Jurkat, Clone E6-1 (cell line): Measurements from ENCODE around the gene AMDHD2.
"Not testable (repeated sequence)": the region's sequence is repeated elsewhere in the genome, so short reads cannot be mapped to it uniquely, and the experiment has no call there.

Experiments used
- DNase-seq: peaks from one replicate; pipeline ENCODE4 v3.0.0-alpha.2; 2011; ENCODE audit warnings: low read depth, low spot score
- H3K4me3 ChIP-seq: 2 replicates; pipeline ENCODE4 v1.5.1; 2011; ENCODE audit warnings: mild to moderate bottlenecking, low read length, control low read depth, moderate library complexity

The AMDHD2 gene

DNA sequence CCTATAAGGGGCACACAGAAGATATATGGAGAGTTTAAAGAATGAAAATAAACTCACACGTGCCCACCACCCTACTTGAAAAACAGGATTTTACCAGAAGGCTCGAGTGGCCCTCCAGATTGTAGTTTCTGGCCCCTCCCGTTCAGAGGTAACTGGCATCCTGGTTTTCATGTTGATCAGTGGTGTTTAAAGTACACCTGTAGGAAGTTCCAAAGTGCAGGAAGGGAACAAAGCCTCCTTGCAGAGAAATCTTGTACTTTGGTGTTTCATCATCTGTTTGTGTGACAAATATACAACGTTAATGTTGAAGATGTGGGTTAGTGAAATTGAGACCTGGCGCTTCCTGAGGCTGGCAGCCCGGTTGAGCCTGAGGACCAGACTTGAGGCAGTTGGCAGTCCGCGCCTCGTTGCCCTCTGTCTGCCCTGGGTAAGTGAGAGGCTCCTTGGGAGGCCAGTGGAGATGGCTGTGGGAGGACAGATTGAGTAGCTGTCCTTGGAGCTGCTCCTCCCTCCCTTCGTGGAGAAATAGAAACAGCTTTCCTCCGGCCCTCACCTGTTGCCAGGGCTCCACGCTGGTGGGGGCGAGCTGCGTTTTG is 30.2 kb downstream of the AMDHD2 start:
- not testable (repeated sequence) for DNase-seq, H3K4me3 ChIP-seq

DNA sequence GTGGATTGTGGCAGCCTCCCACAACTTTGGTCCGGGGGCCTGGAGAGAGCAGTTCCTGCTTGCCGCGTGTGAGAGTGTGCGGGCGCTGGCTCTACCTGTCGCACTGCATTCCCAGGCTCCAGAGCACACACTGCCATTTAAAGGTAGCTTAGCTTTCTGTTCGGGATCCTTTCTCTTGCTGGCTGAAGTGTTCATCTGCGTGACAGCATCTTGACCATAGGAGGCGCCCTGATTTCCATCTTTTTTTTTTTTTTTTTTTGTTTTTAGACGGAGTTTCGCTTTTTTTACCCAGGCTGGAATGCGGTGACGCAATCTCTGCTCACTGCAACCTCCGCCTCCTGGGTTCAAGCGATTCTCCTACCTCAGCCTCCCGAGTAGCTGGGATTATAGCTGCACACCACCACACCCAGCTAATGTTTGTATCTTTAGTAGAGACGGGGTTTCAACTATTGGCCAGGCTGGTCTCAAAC is 31.3 kb downstream of the AMDHD2 start:
- DNase-seq, H3K4me3 ChIP-seq: not testable (repeated sequence)

DNA sequence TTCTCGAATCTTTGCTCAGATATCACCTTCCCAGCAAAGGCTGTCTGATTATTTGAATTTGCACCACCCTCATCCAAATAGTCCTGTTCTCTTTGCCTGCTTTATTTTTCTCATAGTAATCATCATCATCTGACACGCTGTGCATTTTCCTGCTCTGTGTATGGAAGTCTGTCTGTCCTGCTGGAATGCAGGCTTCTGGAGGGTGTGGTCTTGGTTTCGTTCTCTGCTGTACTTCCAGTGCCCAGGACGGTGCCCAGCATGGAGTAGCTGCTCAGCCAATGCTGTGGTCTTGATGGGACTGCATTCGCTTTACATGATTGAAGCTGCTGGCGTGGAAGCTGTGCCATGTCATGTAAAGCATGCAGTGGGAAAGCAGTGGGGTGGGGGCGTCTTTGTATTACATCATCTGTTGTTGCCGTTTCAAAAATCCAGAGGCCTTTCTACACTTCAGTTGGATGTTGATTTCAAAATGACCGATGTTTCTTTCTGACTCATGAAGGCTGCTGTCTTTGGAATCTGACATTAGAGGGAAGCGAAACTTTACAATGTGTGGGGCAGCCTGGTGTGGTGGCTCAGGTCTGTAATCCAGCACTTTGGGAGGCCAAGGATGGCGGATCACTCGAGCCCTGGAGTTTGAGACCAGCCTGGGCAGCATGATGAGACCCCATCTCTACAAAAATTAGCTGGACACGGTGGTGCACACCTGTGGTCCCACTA is 34.7 kb downstream of the AMDHD2 start:
- H3K4me3 ChIP-seq, DNase-seq: not testable (repeated sequence)

DNA sequence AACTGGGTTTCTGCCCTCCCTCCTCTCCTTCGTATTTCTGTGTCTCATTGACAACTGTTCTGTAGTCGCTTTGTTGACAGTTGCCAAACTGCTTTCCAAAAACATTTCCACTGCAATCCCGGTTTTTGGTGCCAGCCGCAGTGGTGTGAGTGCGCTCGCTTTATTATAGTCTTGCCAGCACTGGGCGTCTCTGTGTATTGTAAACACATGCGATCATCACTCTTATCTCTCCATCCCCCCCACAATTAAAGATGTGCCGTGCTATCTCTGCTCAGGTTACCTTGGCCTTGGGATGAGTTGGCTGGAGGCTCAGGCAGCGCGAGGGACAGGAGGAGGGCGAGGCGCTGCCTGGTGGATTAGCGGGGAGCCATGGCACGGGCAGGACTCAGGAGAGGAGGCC is 37.0 kb downstream of the AMDHD2 start:
- H3K4me3 ChIP-seq, DNase-seq: not testable (repeated sequence)

DNA sequence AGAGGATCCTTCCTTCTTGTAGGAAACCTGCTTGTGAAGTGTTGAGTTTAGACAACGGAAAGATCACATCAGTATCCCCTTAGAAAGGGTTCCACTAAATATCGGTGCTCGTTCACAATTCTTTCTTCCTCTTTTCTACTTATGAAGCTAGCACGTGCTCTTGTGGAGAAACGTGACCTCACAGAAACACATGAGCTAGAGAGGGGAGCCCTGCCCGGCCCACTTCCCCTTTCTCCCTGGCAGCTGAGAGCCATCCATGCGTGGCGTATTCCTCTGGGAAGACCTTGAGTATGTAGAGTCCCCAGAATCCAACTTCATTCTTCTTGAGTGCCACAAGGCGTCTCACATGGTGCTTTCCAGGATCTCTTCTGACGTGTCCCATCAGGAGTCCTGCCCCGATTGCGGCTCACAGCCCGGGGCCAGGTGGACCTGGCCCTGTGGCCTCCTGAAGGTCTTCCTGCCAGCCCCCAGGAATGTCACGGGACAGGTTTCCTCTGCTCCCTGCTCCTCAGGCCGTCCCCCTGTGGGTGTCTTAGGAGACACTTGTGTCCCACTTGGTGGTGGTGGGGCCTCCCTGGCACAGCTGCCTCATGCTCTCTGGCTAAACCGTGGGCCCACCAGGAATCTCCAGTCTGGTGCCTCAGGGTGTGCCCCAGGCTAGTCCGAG is 40.1 kb downstream of the AMDHD2 start:
- H3K4me3 ChIP-seq, DNase-seq: not testable (repeated sequence)

DNA sequence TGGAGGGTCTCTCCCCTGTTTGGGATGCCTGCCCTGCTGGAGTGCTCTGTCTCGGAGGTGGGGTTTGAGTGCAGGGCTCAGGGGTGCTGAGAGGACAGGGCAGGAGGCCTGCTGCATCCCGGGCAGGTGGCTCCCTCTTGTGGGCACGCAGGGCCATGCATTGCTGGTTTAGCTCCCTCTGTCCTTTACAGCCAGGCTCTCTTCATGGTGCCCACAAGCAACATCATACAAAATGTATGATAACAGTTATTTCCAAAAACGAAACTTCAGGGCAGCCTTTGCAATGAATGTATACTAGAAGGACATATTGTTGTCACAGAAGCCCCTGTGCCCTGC is 40.6 kb downstream of the AMDHD2 start:
- not testable (repeated sequence) for H3K4me3 ChIP-seq, DNase-seq

DNA sequence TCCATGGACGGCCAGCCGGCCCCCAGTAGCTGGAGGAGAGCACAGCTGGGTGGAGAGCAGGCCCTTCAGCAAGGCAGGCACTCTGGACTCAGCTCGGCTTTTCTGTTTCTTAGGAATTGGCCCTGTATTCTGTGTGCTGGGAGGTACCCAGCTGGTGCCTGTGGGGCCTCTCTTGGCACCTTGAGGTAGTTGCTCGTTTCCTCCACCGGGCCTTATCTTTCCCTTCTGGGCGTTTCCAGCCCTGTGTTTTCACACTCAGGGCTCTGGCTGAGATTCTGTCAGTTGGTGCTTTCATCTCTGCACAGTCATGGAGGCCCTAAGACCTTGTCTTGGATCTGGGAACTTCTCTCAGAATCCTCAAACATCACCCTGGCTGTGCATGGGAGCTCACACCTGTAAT is 47.3 kb downstream of the AMDHD2 start:
- not testable (repeated sequence) for H3K4me3 ChIP-seq, DNase-seq

DNA sequence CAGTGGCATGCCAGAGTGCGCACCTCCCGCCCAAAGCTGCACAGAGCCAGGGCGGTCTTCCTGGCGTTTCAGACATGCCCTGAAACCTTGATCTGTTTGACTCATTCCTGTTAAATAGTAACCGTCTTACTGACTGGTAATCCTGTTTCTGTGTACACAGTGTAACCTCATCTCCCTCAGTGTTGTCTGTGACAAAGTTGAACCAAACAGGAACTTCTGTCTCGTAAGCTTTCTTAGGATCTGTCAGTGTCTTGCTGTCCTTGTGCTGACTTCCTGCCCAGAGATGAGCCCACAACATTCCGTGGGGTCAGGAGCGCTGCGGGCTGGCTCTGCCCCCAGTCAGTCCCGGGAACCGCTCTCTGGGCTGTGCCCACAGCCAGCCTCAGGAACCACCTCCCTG is 48.4 kb downstream of the AMDHD2 start:
- not testable (repeated sequence) for H3K4me3 ChIP-seq, DNase-seq

DNA sequence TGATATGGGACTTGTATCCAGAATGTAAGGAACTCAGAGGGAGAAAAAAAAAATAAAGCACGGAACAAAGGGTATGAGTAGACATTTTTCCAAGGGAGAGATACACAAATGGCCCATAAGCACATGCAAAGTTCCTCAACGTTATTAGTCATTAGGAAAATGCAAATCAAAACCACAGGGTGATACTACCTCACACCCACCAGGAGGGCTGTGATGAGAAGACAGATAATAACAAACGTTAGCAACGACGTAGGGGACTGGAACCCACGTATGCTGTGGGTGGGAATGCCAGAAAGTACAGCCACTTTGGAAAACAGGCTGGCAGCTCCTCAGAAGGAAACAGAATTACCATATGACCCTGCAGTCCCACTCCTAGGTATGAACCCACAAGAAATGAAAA is 52.5 kb downstream of the AMDHD2 start:
- H3K4me3 ChIP-seq, DNase-seq: not testable (repeated sequence)

DNA sequence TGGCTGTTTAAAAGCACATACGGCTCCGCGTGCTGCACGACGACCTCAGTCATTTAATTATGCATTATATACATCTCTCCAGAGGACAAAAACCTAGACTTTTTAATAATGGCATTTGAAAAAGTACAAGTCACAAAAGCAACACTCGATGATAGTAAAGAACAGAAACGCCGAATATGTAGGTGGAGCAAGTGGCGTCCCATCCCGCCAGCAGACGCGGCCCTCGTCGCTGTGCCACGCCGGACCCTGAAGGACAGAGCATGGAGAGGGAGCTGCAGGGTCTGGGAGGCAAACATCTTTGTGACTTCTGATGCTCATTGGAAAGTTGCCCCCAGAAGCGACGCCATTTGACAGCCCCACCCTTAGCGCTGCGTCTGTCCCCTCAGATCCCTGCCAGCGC is 55.7 kb downstream of the AMDHD2 start:
- not testable (repeated sequence) for H3K4me3 ChIP-seq, DNase-seq

DNA sequence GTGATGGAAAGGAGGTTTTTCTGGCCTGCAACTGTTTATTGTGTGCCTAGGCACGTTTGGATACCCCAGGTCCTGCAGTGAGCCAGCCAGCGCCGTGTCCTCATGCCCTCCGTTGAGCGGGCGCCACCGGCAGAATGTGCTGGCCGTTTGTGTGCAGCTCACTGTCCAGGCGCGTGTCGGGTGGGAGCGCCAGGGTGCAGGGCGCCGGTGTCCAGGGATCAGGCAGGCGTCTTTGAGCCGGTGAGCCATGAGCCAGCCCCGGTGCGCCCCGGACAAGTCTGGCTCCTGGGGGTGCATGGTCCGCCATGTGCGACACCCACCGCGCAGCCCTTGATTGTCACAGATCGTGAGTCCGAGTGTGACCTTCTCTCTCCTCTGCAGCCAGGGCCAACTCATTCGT is 56.9 kb downstream of the AMDHD2 start:
- not testable (repeated sequence) for DNase-seq

DNA sequence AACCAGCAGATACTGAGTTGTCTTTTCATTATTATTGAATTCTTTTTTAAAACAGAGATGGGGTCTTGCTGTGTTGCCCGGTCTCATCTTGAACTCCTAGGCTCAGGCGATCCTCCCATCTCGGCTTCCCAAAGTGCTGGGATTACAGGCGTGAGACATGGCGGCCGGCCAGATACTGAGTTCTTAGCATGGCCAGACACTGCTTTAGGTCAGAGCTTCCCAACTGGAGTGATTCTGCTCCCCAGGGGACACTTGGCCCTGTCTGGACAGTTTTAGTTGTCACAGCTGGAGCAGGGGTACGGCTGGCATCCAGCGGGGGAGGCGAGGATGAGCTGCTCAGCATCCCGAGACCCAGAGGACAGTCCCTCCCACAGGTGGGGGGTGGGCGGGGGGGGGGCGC is 58.7 kb downstream of the AMDHD2 start:
- H3K4me3 ChIP-seq, DNase-seq: not testable (repeated sequence)

More for the DNA sequence above, 56.9 kb downstream of the AMDHD2 start:
- H3K4me3 ChIP-seq = not testable (repeated sequence)

DNA sequence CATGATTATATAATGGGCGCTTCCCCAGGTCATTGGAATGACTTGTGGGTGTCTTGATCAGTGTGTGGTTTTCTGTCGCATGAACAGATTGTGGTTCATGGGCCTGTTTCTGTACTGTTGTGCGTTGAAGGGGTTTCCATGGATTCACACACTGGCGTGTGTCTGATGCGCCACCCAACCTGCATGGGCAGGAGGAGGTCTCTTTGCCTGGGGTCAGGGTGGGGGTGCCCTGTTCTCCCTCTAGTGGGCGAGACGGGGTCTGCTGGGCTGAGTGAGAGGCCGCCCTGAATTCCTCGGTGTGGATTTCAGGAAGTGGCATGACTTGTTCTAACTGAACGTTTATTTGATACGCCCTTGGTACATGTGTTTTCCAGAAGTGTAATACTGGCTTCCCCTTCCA is 60.0 kb downstream of the AMDHD2 start:
- peak; percentile 46 for DNase-seq

DNA sequence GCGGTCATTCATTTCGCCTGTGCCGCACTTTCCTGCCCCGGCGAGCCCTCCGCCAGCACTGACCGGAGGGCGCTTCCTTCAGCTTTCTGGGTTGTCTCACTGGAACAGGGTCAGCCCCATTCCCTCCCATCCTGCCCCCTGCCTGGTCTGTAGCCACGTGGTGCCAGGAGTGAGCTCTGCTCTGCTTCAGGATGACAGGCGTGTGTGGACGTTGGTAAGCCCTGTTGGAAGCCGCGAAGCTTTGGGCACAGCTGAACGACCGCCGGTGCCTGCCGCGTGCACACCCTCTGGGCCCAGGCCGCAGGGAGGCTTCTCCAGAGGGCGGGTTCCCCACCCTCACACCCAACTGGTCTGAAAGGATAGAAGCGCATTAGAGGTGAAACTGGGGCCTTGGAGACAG is 60.6 kb downstream of the AMDHD2 start:
- H3K4me3 ChIP-seq, DNase-seq: not testable (repeated sequence)

More for the DNA sequence above, 60.0 kb downstream of the AMDHD2 start:
- H3K4me3 ChIP-seq = not testable (repeated sequence)
